ENCODE data around the gene DOK6. TPM values are rescaled to one million over a fixed set of nuclear protein-coding genes. Genes with fewer than 3 reads are reported as not detected.

Gene DOK6
- total RNA-seq, 6 experiments from 2014 or later: not detected

DNA sequence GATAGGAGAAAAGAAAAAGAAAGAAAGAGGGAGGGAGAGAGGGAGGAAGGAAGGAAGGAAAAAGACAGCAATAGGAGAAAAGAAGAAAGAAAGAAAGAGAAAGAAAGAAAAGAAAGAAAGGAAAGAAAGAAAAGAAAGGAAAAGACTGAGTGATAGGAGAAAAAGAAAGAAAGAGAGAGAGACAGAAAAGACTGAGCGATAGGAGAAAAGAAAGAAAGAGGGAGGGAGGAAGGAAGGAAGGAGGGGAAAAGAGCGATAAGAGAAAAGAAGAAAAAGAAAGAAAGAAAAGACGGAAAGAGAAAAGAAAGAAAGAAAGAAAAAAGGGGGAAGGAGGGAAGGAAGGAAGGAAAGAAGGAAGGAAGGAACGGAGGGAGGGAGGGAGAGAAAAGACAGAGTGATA, 216.7 kb downstream of the DOK6 start:
- TF ChIP-seq, protein P1, sequence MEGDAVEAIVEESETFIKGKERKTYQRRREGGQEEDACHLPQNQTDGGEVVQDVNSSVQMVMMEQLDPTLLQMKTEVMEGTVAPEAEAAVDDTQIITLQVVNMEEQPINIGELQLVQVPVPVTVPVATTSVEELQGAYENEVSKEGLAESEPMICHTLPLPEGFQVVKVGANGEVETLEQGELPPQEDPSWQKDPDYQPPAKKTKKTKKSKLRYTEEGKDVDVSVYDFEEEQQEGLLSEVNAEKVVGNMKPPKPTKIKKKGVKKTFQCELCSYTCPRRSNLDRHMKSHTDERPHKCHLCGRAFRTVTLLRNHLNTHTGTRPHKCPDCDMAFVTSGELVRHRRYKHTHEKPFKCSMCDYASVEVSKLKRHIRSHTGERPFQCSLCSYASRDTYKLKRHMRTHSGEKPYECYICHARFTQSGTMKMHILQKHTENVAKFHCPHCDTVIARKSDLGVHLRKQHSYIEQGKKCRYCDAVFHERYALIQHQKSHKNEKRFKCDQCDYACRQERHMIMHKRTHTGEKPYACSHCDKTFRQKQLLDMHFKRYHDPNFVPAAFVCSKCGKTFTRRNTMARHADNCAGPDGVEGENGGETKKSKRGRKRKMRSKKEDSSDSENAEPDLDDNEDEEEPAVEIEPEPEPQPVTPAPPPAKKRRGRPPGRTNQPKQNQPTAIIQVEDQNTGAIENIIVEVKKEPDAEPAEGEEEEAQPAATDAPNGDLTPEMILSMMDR (IDR thresholded peaks at IDR 0.05): no peak
- H3K9me3 Mint-ChIP-seq: peaks cover 25% of the 10 kb centered on the region; the same call in 1 of the 2 replicates
- 0 out of 2 replicates have a peak, but pooled peaks cover 4% of the 10 kb centered on the region for H3K36me3 Mint-ChIP-seq (ENCODE audit: low read depth)
- no peak overlapping the region; the same call in 1 of the 2 replicates for H3K4me3 Mint-ChIP-seq
- no peaks in the 10 kb centered on the region for H3K27me3 Mint-ChIP-seq (ENCODE audit: insufficient read depth)
- no peak for DNase-seq
- H3K27ac Mint-ChIP-seq: no peak overlapping the region
- H3K4me1 Mint-ChIP-seq (ENCODE audit: low read depth): no peaks in the 10 kb centered on the region

DNA sequence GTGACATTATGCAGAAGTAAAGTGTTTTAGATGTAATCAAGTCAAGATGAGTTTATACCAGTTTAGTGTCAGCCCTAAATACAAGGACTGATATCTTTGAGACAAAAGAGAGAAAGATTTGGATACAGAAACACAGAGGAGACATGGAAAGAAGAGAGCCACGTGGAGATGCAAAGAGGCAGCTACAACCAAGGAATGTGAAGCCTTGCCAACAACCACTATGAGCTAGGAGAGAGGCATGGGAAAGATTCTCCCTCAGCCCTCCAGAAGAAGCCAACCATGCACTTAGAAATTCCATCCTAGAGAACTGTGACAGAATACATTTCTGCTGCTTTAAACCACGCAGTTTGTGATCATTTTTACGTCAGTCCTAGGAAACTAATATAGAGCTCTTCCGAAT, 217.2 kb downstream of the DOK6 start:
- no peak overlapping the region for H3K4me3 Mint-ChIP-seq
- H3K27me3 Mint-ChIP-seq (ENCODE audit: insufficient read depth): no peaks in the 10 kb centered on the region
- H3K9me3 Mint-ChIP-seq: peaks cover 26% of the 10 kb centered on the region; the same call in 1 of the 2 replicates
- H3K4me1 Mint-ChIP-seq (ENCODE audit: low read depth): no peaks in the 10 kb centered on the region
- no peak for DNase-seq
- TF ChIP-seq, protein P1 (IDR thresholded peaks at IDR 0.05): no peak
- 0 out of 2 replicates have a peak, but pooled peaks cover 4% of the 10 kb centered on the region for H3K36me3 Mint-ChIP-seq (ENCODE audit: low read depth)
- no peak overlapping the region for H3K27ac Mint-ChIP-seq

DNA sequence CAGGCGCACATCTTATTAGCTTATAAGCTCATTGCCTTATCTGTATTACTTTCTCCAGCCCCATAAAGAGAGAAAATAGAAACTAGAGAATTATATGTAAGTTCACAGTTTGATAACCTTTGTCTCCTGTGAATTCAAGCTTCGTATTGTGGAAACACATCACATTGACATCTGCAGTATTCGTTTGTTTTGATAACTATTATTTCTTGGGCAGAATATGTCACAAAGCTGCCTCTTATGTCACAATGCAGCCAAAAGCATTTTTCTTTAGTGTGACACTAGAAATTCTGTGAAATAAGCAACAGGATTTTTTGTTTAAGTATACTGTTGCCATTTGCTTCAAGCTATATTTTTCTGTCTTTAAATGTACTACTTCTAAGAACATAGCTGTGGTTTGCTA, 221.5 kb downstream of the DOK6 start:
- Mint-ChIP-seq H3K4me3 (no peak overlapping the region), H3K4me1 (ENCODE audit: low read depth) (no peaks in the 10 kb centered on the region), H3K9me3 (peaks cover 15% of the 10 kb centered on the region; the same call in 1 of the 2 replicates), H3K27me3 (ENCODE audit: insufficient read depth) (no peaks in the 10 kb centered on the region), H3K36me3 (ENCODE audit: low read depth) (no peaks in the 10 kb centered on the region), H3K27ac (no peak overlapping the region)
- no peak for DNase-seq
- TF ChIP-seq, protein P1 (IDR thresholded peaks at IDR 0.05): no peak

DNA sequence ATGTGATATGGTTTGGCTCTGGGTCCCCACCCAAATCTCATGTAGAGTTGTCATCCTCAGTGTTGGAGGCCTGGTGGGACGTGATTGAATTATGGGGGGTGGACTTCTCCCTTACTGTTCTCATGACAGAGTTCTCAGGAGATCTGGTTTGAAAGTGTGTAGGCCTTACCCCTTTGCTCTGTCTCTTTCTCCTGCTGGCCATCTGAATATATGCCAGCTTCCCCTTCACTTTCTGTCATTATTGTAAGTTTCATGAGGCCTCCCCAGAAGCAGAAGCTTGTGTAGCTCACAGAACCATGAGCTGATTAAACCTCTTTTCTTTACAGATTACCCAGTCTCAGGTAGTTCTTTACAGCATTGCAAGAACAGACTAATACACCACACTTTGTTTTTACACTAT, 222.3 kb downstream of the DOK6 start:
- no peaks in the 10 kb centered on the region for H3K36me3 Mint-ChIP-seq (ENCODE audit: low read depth)
- no peak overlapping the region for H3K27ac Mint-ChIP-seq
- H3K9me3 Mint-ChIP-seq: peaks cover 11% of the 10 kb centered on the region; the same call in 1 of the 2 replicates
- H3K4me1 Mint-ChIP-seq (ENCODE audit: low read depth): no peaks in the 10 kb centered on the region
- no peak for DNase-seq
- H3K27me3 Mint-ChIP-seq (ENCODE audit: insufficient read depth): no peaks in the 10 kb centered on the region
- TF ChIP-seq, protein P1 (IDR thresholded peaks at IDR 0.05): no peak
- H3K4me3 Mint-ChIP-seq: no peak overlapping the region

DNA sequence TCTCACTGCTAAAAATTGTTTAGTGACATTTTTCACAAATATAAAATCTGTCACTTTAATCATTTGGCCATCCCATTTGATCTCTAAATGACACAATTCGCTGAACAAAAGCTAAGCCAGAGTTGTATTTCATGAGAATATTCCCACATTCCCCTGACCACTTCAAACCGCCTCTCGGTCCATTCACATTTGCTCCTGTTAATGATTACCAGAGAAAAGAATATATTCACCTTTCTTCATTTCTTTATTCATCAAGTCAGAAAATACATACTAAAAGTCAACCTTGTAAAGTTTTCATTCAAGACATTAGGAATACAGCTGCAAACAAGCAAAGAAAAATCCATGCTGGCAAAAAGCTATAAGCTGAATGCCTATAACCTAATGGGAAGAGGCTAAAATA, 225.5 kb downstream of the DOK6 start:
- no peaks in the 10 kb centered on the region for H3K4me1 Mint-ChIP-seq (ENCODE audit: low read depth)
- H3K27me3 Mint-ChIP-seq (ENCODE audit: insufficient read depth): no peaks in the 10 kb centered on the region
- no peak for DNase-seq
- TF ChIP-seq, protein P1 (IDR thresholded peaks at IDR 0.05): no peak
- no peaks in the 10 kb centered on the region for H3K36me3 Mint-ChIP-seq (ENCODE audit: low read depth)
- H3K9me3 Mint-ChIP-seq: peaks cover 8% of the 10 kb centered on the region; the same call in 1 of the 2 replicates
- H3K27ac Mint-ChIP-seq: no peak overlapping the region
- no peak overlapping the region for H3K4me3 Mint-ChIP-seq
